Neural cell (in vitro differentiated cells): ENCODE results near the gene HIVEP3. TPM values are rescaled to one million over a fixed set of nuclear protein-coding genes. Genes with fewer than 3 reads are reported as not detected.

Experiments used
- H2AFZ ChIP-seq: fragments of 200-600, 300-800 bp; sonication (generic), shearing (Covaris generic); 2 replicates; pipeline ENCODE4 v1.6.0; 2014; ENCODE audit warnings: low read depth, mild to moderate bottlenecking, antibody characterized with exemption, low read length, moderate library complexity
- H3F3A ChIP-seq: fragments of 200-600 bp; shearing (Covaris generic); 2 replicates; pipeline ENCODE4 v1.6.1; 2016; ENCODE audit warnings: mild to moderate bottlenecking, moderate library complexity, mixed read lengths, antibody characterized with exemption, low read length; ENCODE audit not compliant: insufficient read depth, poor library complexity, severe bottlenecking
- H3K27ac ChIP-seq: fragments of 200-600, 300-800 bp; sonication (generic), shearing (Covaris generic); 2 replicates; pipeline ENCODE4 v1.5.1; 2014; ENCODE audit warnings: mild to moderate bottlenecking, low read length, moderate library complexity
- H3K27me3 ChIP-seq: fragments of 300-800, 200-600 bp; sonication (generic), shearing (Covaris generic); 2 replicates; pipeline ENCODE4 v1.6.0; 2014; ENCODE audit warnings: mild to moderate bottlenecking, low read depth, low read length, moderate library complexity; ENCODE audit not compliant: insufficient read depth
- H3K36me3 ChIP-seq: fragments of 300-800, 200-600 bp; sonication (generic), shearing (Covaris generic); 2 replicates; pipeline ENCODE4 v1.5.1; 2014; ENCODE audit warnings: mild to moderate bottlenecking, antibody characterized with exemption, low read length, moderate library complexity; ENCODE audit not compliant: insufficient read depth
- H3K4me2 ChIP-seq: fragments of 300-800, 200-600 bp; sonication (generic), shearing (Covaris generic); 2 replicates; pipeline ENCODE4 v1.6.0; 2014; ENCODE audit warnings: mild to moderate bottlenecking, low read length
- H3K4me3 ChIP-seq: fragments of 300-800, 200-600 bp; sonication (generic), shearing (Covaris generic); 2 replicates; pipeline ENCODE4 v1.5.1; 2014; ENCODE audit warnings: mild to moderate bottlenecking, low read length, moderate library complexity
- H3K79me2 ChIP-seq: fragments of 200-600 bp; shearing (Covaris generic); replicated peaks from 2 replicates; pipeline ENCODE4 v1.6.0; 2014; ENCODE audit warnings: mild to moderate bottlenecking, low read length, moderate library complexity; ENCODE audit not compliant: insufficient read depth
- H3K9ac ChIP-seq: fragments of 300-800, 200-600 bp; sonication (generic), shearing (Covaris generic); 2 replicates; pipeline ENCODE4 v1.6.1; 2016; ENCODE audit warnings: mild to moderate bottlenecking, low read length, mixed read lengths
- H3K9me2 ChIP-seq: fragments of 200-600 bp; shearing (Covaris generic); 2 replicates; pipeline ENCODE4 v1.6.1; 2016; ENCODE audit warnings: mild to moderate bottlenecking, low read length, mixed read lengths; ENCODE audit not compliant: insufficient read depth
- H3K9me3 ChIP-seq: fragments of 200-600, 300-800 bp; sonication (generic), shearing (Covaris generic); 2 replicates; pipeline ENCODE4 v1.6.1; 2016; ENCODE audit warnings: mild to moderate bottlenecking, mixed run types, low read length, moderate library complexity, mixed read lengths
- H4K20me1 ChIP-seq: fragments of 200-600 bp; shearing (Covaris generic); 2 replicates; pipeline ENCODE4 v1.6.1; 2016; ENCODE audit warnings: mild to moderate bottlenecking, mixed run types; ENCODE audit not compliant: insufficient read depth
- EP300 ChIP-seq: fragments of 450-650 bp; conservative IDR thresholded peaks from 2 replicates; pipeline ENCODE4 v1.6.1; 2014; ENCODE audit warnings: antibody characterized with exemption, mild to moderate bottlenecking, moderate library complexity; ENCODE audit not compliant: poor library complexity, severe bottlenecking
- EZH2 ChIP-seq: fragments of 200-600, 300-800 bp; shearing (Covaris generic), sonication (generic); IDR thresholded peaks from 2 replicates; pipeline ENCODE4 v1.6.1; 2014; ENCODE audit warnings: antibody characterized with exemption, low read length, borderline replicate concordance, mild to moderate bottlenecking; ENCODE audit not compliant: insufficient read depth, poor library complexity, severe bottlenecking
- MXI1 ChIP-seq: fragments of 450-650 bp; conservative IDR thresholded peaks from 2 replicates; pipeline ENCODE4 v1.6.1; 2014; ENCODE audit warnings: antibody characterized with exemption, mild to moderate bottlenecking; ENCODE audit not compliant: poor library complexity, severe bottlenecking
- POLR2AphosphoS5 ChIP-seq: IDR thresholded peaks from 2 replicates; pipeline ENCODE4 v1.6.1; 2012
- RAD21 ChIP-seq: fragments of 450-650 bp; conservative IDR thresholded peaks from 2 replicates; pipeline ENCODE4 v1.6.1; 2014; ENCODE audit warnings: antibody characterized with exemption, mild to moderate bottlenecking, moderate library complexity
- SMC3 ChIP-seq: fragments of 450-650 bp; conservative IDR thresholded peaks from 2 replicates; pipeline ENCODE4 v1.6.1; 2014; ENCODE audit warnings: antibody characterized with exemption, mild to moderate bottlenecking, moderate library complexity; ENCODE audit not compliant: poor library complexity
- TAF1 ChIP-seq: IDR thresholded peaks from 2 replicates; pipeline ENCODE4 v1.6.1; 2012; ENCODE audit warnings: low read depth
- polyA plus RNA-seq: library from polyadenylated mRNA; depleted of rRNA; stranded (reverse); fragments of >200 nt; gene quantifications from 2 replicates; pipeline ENCODE4 v1.2.3, GENCODE V29; 2014
- TF ChIP-seq, protein P1 (sequence below): fragments of 450-650 bp; IDR thresholded peaks from 2 replicates; pipeline ENCODE4 v1.5.1; 2014; ENCODE audit warnings: antibody characterized with exemption, mild to moderate bottlenecking, moderate library complexity; ENCODE audit not compliant: poor library complexity, severe bottlenecking
- TF ChIP-seq, protein P2 (sequence below): IDR thresholded peaks from 2 replicates; pipeline ENCODE4 v1.6.1; 2012; ENCODE audit warnings: borderline replicate concordance

The HIVEP3 gene
- polyA plus RNA-seq, 1 donor from 2014 or later = 2.6 TPM

DNA sequence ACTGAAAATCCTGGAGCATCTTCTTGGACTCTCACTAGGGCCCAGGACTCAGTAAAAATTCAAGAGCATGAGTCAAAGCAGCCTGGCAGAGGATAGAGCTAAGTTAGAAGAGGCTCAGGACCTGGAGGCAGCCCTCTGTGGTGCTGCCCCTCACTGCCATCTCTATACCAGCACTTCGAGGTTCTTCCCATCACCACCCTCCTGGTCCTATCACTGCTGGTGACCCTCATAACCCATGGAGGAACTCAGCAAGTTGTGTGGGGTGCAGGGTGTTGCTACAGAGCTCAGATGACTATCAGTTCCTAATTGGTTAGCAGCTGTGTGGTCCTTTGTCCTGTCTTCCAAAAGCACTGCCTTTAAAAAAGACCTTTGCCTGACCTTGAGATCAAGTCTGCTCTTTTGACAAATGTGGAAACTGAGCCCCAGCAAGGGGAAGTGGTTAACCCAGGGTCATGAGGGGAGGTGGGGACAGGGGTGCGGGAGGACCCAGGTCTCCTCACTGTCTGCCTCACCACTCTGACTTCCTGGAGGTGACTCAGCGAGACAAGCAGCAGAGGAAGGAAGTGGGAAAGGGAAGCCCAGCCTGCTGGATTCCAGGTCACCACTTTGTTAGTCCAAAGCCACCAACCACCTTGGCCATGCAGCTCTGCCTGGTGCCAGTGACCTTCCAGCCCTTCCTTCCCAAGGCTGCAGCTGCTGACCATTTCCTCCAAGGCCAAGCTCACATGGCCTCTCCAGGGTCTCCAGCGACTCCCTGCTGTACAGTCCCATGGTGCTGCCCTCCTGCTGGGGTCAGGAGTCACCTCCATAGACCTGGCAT lies 234.8 kb downstream of the HIVEP3 start:
- Histone ChIP-seq H4K20me1 (no peaks in the 10 kb centered on the region), H3K27ac (no peak overlapping the region), H3K79me2 (no peaks in the 10 kb centered on the region), H3K27me3 (no peaks in the 10 kb centered on the region), H3K36me3 (no peaks in the 10 kb centered on the region), H3K4me3 (no peak overlapping the region), H3K9me2 (no peaks in the 10 kb centered on the region), H3K9ac (no peak overlapping the region), H3K9me3 (no peaks in the 10 kb centered on the region), H2AFZ (no peak overlapping the region), H3K4me2 (no peak overlapping the region), H3F3A (no peaks in the 10 kb centered on the region)
- TF ChIP-seq EZH2 (no peak), MXI1 (no peak), SMC3 (no peak), TAF1 (no peak), RAD21 (no peak), POLR2AphosphoS5 (no peak), EP300 (no peak)
- TF ChIP-seq, protein P1, sequence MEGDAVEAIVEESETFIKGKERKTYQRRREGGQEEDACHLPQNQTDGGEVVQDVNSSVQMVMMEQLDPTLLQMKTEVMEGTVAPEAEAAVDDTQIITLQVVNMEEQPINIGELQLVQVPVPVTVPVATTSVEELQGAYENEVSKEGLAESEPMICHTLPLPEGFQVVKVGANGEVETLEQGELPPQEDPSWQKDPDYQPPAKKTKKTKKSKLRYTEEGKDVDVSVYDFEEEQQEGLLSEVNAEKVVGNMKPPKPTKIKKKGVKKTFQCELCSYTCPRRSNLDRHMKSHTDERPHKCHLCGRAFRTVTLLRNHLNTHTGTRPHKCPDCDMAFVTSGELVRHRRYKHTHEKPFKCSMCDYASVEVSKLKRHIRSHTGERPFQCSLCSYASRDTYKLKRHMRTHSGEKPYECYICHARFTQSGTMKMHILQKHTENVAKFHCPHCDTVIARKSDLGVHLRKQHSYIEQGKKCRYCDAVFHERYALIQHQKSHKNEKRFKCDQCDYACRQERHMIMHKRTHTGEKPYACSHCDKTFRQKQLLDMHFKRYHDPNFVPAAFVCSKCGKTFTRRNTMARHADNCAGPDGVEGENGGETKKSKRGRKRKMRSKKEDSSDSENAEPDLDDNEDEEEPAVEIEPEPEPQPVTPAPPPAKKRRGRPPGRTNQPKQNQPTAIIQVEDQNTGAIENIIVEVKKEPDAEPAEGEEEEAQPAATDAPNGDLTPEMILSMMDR = no peak
- TF ChIP-seq, protein P2, sequence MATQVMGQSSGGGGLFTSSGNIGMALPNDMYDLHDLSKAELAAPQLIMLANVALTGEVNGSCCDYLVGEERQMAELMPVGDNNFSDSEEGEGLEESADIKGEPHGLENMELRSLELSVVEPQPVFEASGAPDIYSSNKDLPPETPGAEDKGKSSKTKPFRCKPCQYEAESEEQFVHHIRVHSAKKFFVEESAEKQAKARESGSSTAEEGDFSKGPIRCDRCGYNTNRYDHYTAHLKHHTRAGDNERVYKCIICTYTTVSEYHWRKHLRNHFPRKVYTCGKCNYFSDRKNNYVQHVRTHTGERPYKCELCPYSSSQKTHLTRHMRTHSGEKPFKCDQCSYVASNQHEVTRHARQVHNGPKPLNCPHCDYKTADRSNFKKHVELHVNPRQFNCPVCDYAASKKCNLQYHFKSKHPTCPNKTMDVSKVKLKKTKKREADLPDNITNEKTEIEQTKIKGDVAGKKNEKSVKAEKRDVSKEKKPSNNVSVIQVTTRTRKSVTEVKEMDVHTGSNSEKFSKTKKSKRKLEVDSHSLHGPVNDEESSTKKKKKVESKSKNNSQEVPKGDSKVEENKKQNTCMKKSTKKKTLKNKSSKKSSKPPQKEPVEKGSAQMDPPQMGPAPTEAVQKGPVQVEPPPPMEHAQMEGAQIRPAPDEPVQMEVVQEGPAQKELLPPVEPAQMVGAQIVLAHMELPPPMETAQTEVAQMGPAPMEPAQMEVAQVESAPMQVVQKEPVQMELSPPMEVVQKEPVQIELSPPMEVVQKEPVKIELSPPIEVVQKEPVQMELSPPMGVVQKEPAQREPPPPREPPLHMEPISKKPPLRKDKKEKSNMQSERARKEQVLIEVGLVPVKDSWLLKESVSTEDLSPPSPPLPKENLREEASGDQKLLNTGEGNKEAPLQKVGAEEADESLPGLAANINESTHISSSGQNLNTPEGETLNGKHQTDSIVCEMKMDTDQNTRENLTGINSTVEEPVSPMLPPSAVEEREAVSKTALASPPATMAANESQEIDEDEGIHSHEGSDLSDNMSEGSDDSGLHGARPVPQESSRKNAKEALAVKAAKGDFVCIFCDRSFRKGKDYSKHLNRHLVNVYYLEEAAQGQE = no peak

DNA sequence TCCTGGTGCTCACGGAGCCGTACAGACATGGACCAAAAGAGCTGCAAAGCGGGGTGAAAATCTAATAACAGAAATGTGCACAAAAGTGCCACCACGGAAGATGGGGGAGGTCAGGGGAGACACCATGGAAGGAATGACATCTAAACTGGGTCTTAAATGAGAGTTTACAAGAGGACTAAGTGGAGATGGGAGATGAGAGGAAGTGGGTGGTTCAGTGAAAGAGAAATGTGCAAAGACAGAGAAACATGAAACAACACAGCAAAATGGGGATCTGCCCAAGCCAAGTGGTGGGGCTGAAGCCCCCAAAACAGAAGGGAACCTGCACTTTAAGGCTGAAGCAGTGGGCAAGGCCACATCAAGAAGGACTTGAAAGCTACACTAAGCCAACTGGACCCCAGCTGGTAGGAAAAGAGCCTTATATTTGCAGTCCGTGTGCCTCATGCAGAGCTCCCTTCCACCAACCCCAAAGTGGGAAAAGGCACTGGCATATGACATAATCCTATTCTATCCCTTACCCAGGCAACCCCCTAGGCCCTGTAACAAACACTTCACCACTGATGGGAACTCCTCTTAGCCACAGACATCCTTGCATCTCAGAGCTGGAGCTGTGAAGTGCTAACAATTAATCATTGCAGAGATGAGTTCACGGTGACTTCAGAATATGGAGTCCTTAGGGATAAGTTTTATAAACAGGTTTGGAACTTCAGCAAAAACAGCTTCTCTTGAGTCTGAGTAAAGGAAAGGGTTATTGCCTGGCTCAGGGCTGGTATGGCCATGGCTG lies 235.7 kb downstream of the HIVEP3 start:
- Histone ChIP-seq H3K4me3 (no peak overlapping the region), H3K4me2 (no peak overlapping the region), H3K27ac (no peak overlapping the region), H3K27me3 (no peaks in the 10 kb centered on the region), H4K20me1 (no peaks in the 10 kb centered on the region), H3K36me3 (no peaks in the 10 kb centered on the region), H3K9me2 (no peaks in the 10 kb centered on the region), H3K9ac (no peak overlapping the region), H2AFZ (no peak overlapping the region), H3K79me2 (no peaks in the 10 kb centered on the region), H3K9me3 (no peaks in the 10 kb centered on the region), H3F3A (no peaks in the 10 kb centered on the region)
- TF ChIP-seq SMC3 (no peak), MXI1 (no peak), EZH2 (no peak), POLR2AphosphoS5 (no peak), EP300 (no peak), RAD21 (no peak)
- TF ChIP-seq, protein P1 = no peak
